Neural cell (in vitro differentiated cells): Measurements from ENCODE around the gene IL6ST. TPM values are rescaled to one million over a fixed set of nuclear protein-coding genes. Genes with fewer than 3 reads are reported as not detected.
"Not testable (repeated sequence)": the region's sequence is repeated elsewhere in the genome, so short reads cannot be mapped to it uniquely, and the experiment has no call there.

ENCODE experiments used
- H2AFZ ChIP-seq: fragments of 200-600, 300-800 bp; sonication (generic), shearing (Covaris generic); 2 replicates; pipeline ENCODE4 v1.6.0; 2014; ENCODE audit warnings: low read depth, mild to moderate bottlenecking, antibody characterized with exemption, low read length, moderate library complexity
- H3F3A ChIP-seq: fragments of 200-600 bp; shearing (Covaris generic); 2 replicates; pipeline ENCODE4 v1.6.1; 2016; ENCODE audit warnings: mild to moderate bottlenecking, moderate library complexity, mixed read lengths, antibody characterized with exemption, low read length; ENCODE audit not compliant: insufficient read depth, poor library complexity, severe bottlenecking
- H3K27ac ChIP-seq: fragments of 200-600, 300-800 bp; sonication (generic), shearing (Covaris generic); 2 replicates; pipeline ENCODE4 v1.5.1; 2014; ENCODE audit warnings: mild to moderate bottlenecking, low read length, moderate library complexity
- H3K27me3 ChIP-seq: fragments of 300-800, 200-600 bp; sonication (generic), shearing (Covaris generic); 2 replicates; pipeline ENCODE4 v1.6.0; 2014; ENCODE audit warnings: mild to moderate bottlenecking, low read depth, low read length, moderate library complexity; ENCODE audit not compliant: insufficient read depth
- H3K36me3 ChIP-seq: fragments of 300-800, 200-600 bp; sonication (generic), shearing (Covaris generic); 2 replicates; pipeline ENCODE4 v1.5.1; 2014; ENCODE audit warnings: mild to moderate bottlenecking, antibody characterized with exemption, low read length, moderate library complexity; ENCODE audit not compliant: insufficient read depth
- H3K4me2 ChIP-seq: fragments of 300-800, 200-600 bp; sonication (generic), shearing (Covaris generic); 2 replicates; pipeline ENCODE4 v1.6.0; 2014; ENCODE audit warnings: mild to moderate bottlenecking, low read length
- H3K4me3 ChIP-seq: fragments of 300-800, 200-600 bp; sonication (generic), shearing (Covaris generic); 2 replicates; pipeline ENCODE4 v1.5.1; 2014; ENCODE audit warnings: mild to moderate bottlenecking, low read length, moderate library complexity
- H3K79me2 ChIP-seq: fragments of 200-600 bp; shearing (Covaris generic); replicated peaks from 2 replicates; pipeline ENCODE4 v1.6.0; 2014; ENCODE audit warnings: mild to moderate bottlenecking, low read length, moderate library complexity; ENCODE audit not compliant: insufficient read depth
- H3K9ac ChIP-seq: fragments of 300-800, 200-600 bp; sonication (generic), shearing (Covaris generic); 2 replicates; pipeline ENCODE4 v1.6.1; 2016; ENCODE audit warnings: mild to moderate bottlenecking, low read length, mixed read lengths
- H3K9me2 ChIP-seq: fragments of 200-600 bp; shearing (Covaris generic); 2 replicates; pipeline ENCODE4 v1.6.1; 2016; ENCODE audit warnings: mild to moderate bottlenecking, low read length, mixed read lengths; ENCODE audit not compliant: insufficient read depth
- H3K9me3 ChIP-seq: fragments of 200-600, 300-800 bp; sonication (generic), shearing (Covaris generic); 2 replicates; pipeline ENCODE4 v1.6.1; 2016; ENCODE audit warnings: mild to moderate bottlenecking, mixed run types, low read length, moderate library complexity, mixed read lengths
- H4K20me1 ChIP-seq: fragments of 200-600 bp; shearing (Covaris generic); 2 replicates; pipeline ENCODE4 v1.6.1; 2016; ENCODE audit warnings: mild to moderate bottlenecking, mixed run types; ENCODE audit not compliant: insufficient read depth
- EP300 ChIP-seq: fragments of 450-650 bp; conservative IDR thresholded peaks from 2 replicates; pipeline ENCODE4 v1.6.1; 2014; ENCODE audit warnings: antibody characterized with exemption, mild to moderate bottlenecking, moderate library complexity; ENCODE audit not compliant: poor library complexity, severe bottlenecking
- EZH2 ChIP-seq: fragments of 200-600, 300-800 bp; shearing (Covaris generic), sonication (generic); IDR thresholded peaks from 2 replicates; pipeline ENCODE4 v1.6.1; 2014; ENCODE audit warnings: antibody characterized with exemption, low read length, borderline replicate concordance, mild to moderate bottlenecking; ENCODE audit not compliant: insufficient read depth, poor library complexity, severe bottlenecking
- MXI1 ChIP-seq: fragments of 450-650 bp; conservative IDR thresholded peaks from 2 replicates; pipeline ENCODE4 v1.6.1; 2014; ENCODE audit warnings: antibody characterized with exemption, mild to moderate bottlenecking; ENCODE audit not compliant: poor library complexity, severe bottlenecking
- POLR2AphosphoS5 ChIP-seq: IDR thresholded peaks from 2 replicates; pipeline ENCODE4 v1.6.1; 2012
- RAD21 ChIP-seq: fragments of 450-650 bp; conservative IDR thresholded peaks from 2 replicates; pipeline ENCODE4 v1.6.1; 2014; ENCODE audit warnings: antibody characterized with exemption, mild to moderate bottlenecking, moderate library complexity
- REST ChIP-seq: IDR thresholded peaks from 2 replicates; pipeline ENCODE4 v1.6.1; 2012; ENCODE audit warnings: borderline replicate concordance
- SMC3 ChIP-seq: fragments of 450-650 bp; conservative IDR thresholded peaks from 2 replicates; pipeline ENCODE4 v1.6.1; 2014; ENCODE audit warnings: antibody characterized with exemption, mild to moderate bottlenecking, moderate library complexity; ENCODE audit not compliant: poor library complexity
- TAF1 ChIP-seq: IDR thresholded peaks from 2 replicates; pipeline ENCODE4 v1.6.1; 2012; ENCODE audit warnings: low read depth
- polyA plus RNA-seq: library from polyadenylated mRNA; depleted of rRNA; stranded (reverse); fragments of >200 nt; gene quantifications from 2 replicates; pipeline ENCODE4 v1.2.3, GENCODE V29; 2014
- TF ChIP-seq, protein P1 (sequence below): fragments of 450-650 bp; IDR thresholded peaks from 2 replicates; pipeline ENCODE4 v1.5.1; 2014; ENCODE audit warnings: antibody characterized with exemption, mild to moderate bottlenecking, moderate library complexity; ENCODE audit not compliant: poor library complexity, severe bottlenecking

Gene IL6ST
- polyA plus RNA-seq, 1 donor from 2014 or later: 19.7 TPM

GRCh38 chr5:55991768-55992486 is 2.8 kb downstream of the IL6ST start:
- H3K9ac ChIP-seq: no peak overlapping the region
- peak overlapping the region; percentile 91 for H3K4me3 ChIP-seq
- no peaks in the 10 kb centered on the region for H3K27me3 ChIP-seq
- no peaks in the 10 kb centered on the region for H4K20me1 ChIP-seq
- H3K4me2 ChIP-seq: no peak overlapping the region
- H3K9me2 ChIP-seq: no peaks in the 10 kb centered on the region
- no peak overlapping the region for H2AFZ ChIP-seq
- no peak for TF ChIP-seq POLR2AphosphoS5
- TF ChIP-seq, protein P1, sequence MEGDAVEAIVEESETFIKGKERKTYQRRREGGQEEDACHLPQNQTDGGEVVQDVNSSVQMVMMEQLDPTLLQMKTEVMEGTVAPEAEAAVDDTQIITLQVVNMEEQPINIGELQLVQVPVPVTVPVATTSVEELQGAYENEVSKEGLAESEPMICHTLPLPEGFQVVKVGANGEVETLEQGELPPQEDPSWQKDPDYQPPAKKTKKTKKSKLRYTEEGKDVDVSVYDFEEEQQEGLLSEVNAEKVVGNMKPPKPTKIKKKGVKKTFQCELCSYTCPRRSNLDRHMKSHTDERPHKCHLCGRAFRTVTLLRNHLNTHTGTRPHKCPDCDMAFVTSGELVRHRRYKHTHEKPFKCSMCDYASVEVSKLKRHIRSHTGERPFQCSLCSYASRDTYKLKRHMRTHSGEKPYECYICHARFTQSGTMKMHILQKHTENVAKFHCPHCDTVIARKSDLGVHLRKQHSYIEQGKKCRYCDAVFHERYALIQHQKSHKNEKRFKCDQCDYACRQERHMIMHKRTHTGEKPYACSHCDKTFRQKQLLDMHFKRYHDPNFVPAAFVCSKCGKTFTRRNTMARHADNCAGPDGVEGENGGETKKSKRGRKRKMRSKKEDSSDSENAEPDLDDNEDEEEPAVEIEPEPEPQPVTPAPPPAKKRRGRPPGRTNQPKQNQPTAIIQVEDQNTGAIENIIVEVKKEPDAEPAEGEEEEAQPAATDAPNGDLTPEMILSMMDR: no peak
- no peak for TF ChIP-seq RAD21
- no peak for TF ChIP-seq MXI1
- no peak for TF ChIP-seq EZH2
- no peak for TF ChIP-seq TAF1
- no peak for TF ChIP-seq SMC3
- TF ChIP-seq REST: no peak
- no peak for TF ChIP-seq EP300
- H3F3A ChIP-seq: peaks cover 5% of the 10 kb centered on the region
- no peak overlapping the region for H3K27ac ChIP-seq
- no peaks in the 10 kb centered on the region for H3K9me3 ChIP-seq
- peaks cover 2% of the 10 kb centered on the region for H3K79me2 ChIP-seq
- H3K36me3 ChIP-seq: no peaks in the 10 kb centered on the region

DNA sequence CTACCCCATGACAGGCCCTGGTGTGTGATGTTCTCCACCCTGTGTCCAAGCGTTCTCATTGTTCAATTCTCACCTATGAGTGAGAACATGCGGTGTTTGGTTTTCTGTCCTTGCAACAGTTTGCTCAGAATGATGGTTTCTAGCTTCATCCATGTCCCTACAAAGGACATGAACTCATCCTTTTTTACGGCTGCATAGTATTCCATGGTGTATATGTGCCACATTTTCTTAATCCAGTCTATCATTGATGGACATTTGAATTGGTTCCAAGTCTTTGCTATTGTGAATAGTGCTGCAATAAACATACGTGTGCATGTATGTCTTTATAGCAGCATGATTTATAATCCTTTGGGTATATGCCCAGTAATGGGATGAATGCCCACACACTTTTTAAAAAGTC is 3.9 kb downstream of the IL6ST start:
- H3F3A ChIP-seq: not testable (repeated sequence)

More for the DNA sequence above, 3.9 kb downstream of the IL6ST start:
- not testable (repeated sequence) for H3K9me3 ChIP-seq, H3K9me2 ChIP-seq, H3K4me3 ChIP-seq, H2AFZ ChIP-seq, H3K4me2 ChIP-seq, H3K27me3 ChIP-seq, H3K9ac ChIP-seq, H4K20me1 ChIP-seq, H3K36me3 ChIP-seq, H3K79me2 ChIP-seq, H3K27ac ChIP-seq
